GM12865 (cell line): ENCODE measurements around the gene FBN3.

ENCODE experiments used
- DNase-seq: peaks from one replicate; pipeline ENCODE4 v3.0.0; 2010; ENCODE audit warnings: low read depth
- H3K4me3 ChIP-seq: 2 replicates; pipeline ENCODE4 v1.5.1; 2011; ENCODE audit warnings: mild to moderate bottlenecking, low read depth, low read length, control low read depth
- CTCF ChIP-seq: IDR thresholded peaks from 2 replicates; pipeline ENCODE4 v1.5.1; 2011; ENCODE audit warnings: low read length, control low read depth, low read depth, inconsistent platforms; ENCODE audit not compliant: insufficient read depth; ENCODE audit errors: missing control alignments

Gene FBN3

DNA sequence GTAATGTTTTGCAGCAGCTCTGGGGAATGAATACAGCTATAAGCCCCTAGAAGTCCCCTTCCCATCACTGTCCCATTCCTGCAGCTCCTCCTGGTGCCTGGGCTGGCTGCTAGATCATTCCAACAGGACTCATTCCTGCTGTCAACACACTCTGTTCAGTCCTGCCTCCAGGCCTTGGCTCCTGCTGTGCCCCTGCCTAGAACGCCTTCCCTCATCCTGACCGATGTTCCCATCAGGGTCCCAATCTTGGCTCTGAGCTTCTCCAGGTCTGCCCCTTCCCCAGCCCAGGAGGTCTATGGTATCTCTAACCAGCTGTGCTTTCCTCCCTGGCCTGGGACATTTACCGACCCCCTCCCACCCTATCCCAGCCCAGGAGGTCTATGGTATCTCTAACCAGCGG, 48.1 kb downstream of the FBN3 start:
- no peak overlapping the region for H3K4me3 ChIP-seq
- TF ChIP-seq CTCF: no peak
- DNase-seq: no peak

- DNase-seq: peak; percentile 30
- no peak for TF ChIP-seq CTCF
These were observed 51.5 kb downstream of the FBN3 start for GRCh38 chr19:8097681-8098567.

DNA sequence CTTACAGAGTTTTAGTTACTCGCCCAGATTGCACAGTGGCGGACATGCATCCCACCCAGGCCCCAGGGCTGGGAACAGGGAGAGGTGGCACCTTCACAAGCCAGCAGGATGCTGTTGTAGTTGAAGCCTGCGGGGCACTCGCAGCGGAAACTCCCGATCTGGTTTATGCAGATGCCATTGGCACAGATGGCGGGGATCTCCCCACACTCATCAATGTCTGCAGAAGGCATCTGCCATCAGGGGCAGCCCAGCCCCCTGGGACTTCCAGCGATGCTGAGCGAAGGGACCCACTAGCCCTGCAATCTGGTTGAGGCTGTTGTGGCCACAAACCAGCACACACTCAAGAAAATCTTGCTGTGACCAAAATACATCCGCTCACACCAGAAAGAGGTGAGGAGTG, 52.2 kb downstream of the FBN3 start:
- no peak for TF ChIP-seq CTCF
- no peak overlapping the region for H3K4me3 ChIP-seq
- DNase-seq: peak; percentile 35

More at GRCh38 chr19:8097681-8098567, 51.5 kb downstream of the FBN3 start:
- H3K4me3 ChIP-seq: no peak overlapping the region

- DNase-seq: peak; percentile 14
- TF ChIP-seq CTCF: peak; percentile 26
- no peak overlapping the region for H3K4me3 ChIP-seq
These were observed 53.3 kb downstream of the FBN3 start for GRCh38 chr19:8096071-8096470.

DNA sequence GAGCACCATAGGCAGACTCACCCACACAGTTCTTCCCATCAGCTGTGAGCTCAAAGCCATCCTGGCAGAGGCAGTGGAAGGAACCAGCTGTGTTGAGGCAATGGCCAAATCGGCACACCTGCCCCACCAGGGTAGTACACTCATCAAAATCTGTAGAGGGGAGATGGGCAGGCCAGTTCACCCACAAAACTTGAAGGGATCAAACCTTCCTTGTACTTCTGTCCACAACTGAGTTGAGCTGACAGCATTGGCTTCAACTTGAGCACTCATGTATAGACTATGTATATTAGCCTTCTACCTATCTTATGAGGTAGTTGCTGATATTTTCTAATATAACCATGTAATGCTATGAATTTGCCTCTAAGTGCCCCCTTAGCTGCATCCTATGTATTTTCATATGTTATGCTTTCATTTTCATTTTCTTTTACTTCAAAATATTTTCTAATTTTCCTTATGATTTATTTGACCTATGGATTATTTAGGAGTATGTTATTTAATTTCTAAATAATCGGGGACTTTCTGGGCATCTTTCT, 54.0 kb downstream of the FBN3 start:
- H3K4me3 ChIP-seq: no peak overlapping the region
- no peak for DNase-seq

DNA sequence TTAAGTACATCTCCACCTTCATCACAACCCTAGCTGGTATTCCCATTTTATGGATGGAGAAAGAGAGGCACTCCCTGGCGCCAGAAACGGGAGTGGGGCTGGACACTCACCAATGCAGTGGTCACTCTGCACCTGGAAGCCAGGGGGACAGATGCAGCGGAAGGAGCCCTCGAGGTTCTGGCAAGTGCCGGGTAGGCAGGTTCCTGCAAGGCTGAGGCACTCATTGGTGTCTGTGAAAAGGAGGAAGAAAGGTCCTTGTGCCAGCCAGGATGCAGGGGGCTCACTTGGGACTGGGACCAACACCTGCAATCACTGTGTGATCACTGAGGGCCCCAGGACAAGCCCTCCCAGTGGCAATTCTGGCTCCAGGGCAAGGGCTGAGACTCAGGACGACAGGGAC, 55.1 kb downstream of the FBN3 start:
- no peak for DNase-seq
- H3K4me3 ChIP-seq: no peak overlapping the region
- TF ChIP-seq CTCF: no peak

More for the DNA sequence above, 54.0 kb downstream of the FBN3 start:
- no peak for TF ChIP-seq CTCF
